ENCODE measurements around the gene ADGRE1.

DNA sequence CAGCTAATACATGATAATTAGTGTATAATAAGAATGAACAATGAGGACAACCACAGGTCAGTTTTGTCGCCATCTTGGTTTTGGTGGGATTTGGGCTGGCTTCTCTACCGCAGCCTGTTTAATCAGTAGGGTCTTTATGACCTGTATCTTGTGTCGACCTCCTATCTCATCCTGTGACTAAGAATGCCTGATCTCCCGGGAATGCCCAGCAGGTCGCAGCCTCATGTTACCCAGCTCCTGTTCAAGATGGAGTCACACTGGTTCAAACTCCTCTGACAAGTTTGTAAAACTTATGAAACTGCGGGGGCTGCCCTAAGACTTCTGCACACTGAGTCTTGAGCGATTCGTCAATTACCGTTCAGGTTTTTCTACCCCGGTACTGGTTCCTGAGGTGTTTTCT, 21.5 kb upstream of the ADGRE1 start:
- TF ChIP-seq, protein P1, sequence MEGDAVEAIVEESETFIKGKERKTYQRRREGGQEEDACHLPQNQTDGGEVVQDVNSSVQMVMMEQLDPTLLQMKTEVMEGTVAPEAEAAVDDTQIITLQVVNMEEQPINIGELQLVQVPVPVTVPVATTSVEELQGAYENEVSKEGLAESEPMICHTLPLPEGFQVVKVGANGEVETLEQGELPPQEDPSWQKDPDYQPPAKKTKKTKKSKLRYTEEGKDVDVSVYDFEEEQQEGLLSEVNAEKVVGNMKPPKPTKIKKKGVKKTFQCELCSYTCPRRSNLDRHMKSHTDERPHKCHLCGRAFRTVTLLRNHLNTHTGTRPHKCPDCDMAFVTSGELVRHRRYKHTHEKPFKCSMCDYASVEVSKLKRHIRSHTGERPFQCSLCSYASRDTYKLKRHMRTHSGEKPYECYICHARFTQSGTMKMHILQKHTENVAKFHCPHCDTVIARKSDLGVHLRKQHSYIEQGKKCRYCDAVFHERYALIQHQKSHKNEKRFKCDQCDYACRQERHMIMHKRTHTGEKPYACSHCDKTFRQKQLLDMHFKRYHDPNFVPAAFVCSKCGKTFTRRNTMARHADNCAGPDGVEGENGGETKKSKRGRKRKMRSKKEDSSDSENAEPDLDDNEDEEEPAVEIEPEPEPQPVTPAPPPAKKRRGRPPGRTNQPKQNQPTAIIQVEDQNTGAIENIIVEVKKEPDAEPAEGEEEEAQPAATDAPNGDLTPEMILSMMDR (IDR thresholded peaks at IDR 0.05; ENCODE audit: poor library complexity, severe bottlenecking) = no peak
- TF ChIP-seq RAD21 (conservative IDR thresholded peaks at IDR 0.05) (no peak), SMC3 (conservative IDR thresholded peaks at IDR 0.05; ENCODE audit: poor library complexity) (no peak), EZH2 (IDR thresholded peaks at IDR 0.05; ENCODE audit: borderline replicate concordance, insufficient read depth, low read length, poor library complexity, severe bottlenecking) (no peak), POLR2AphosphoS5 (IDR thresholded peaks at IDR 0.05) (no peak), EP300 (conservative IDR thresholded peaks at IDR 0.05; ENCODE audit: poor library complexity, severe bottlenecking) (no peak)
